Esophagus squamous epithelium (tissue), 4 donors: ENCODE data around the gene C1QTNF8.

ENCODE experiments used
- POLR2A ChIP-seq, 4 donors: fragments of 450-650 bp; IDR thresholded peaks; one replicate each; pipeline ENCODE4 v1.6.1; 2017; ENCODE audit warnings: antibody characterized with exemption in 4 of 4, mild to moderate bottlenecking in 4 of 4, moderate library complexity in 3 of 4
- TF ChIP-seq, protein P1 (sequence below), 6 experiments: fragments of 450-650 bp in 4 of 6; fragments of 200-600 bp in 2 of 6; sonication (generic) in 2 of 6; IDR thresholded peaks; one replicate each; pipeline ENCODE4 v1.5.1; 2016 to 2019; ENCODE audit warnings: antibody characterized with exemption in 6 of 6, mild to moderate bottlenecking in 4 of 6, moderate library complexity in 4 of 6

DNA sequence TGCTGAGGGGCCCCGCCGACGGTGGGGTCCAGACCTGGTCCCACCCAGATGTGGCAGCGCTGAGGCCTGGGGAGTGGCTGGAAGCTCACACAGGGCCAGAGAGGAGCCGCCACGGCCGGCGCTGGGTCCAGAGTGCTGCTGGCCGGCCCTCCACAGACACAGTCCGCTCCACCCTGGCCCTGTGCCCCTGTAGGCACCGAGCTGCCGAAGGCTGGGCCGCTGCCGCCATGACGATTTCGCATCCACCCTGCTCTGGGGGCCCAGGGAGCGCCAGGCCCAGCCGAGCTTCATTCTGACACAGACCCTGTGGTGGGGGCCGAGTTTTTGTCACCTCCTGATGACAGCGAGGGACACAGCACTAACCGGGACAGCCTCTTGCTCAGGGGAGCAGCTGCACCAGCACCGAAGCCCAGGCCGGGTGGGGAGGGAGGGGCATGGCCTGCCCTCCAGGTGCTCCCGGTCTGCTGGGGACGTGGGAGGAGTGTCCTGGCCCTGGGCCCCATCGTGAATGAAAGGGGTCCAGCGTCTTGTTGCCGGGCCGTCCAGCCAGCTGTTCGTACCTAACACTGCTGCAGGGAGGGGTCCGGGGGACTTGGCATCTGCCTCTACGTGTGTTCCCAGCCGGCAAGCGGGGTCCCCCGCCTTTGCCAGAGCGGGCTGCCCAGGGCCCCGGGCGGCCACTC is 50.6 kb downstream of the C1QTNF8 start:
- TF ChIP-seq, protein P1, sequence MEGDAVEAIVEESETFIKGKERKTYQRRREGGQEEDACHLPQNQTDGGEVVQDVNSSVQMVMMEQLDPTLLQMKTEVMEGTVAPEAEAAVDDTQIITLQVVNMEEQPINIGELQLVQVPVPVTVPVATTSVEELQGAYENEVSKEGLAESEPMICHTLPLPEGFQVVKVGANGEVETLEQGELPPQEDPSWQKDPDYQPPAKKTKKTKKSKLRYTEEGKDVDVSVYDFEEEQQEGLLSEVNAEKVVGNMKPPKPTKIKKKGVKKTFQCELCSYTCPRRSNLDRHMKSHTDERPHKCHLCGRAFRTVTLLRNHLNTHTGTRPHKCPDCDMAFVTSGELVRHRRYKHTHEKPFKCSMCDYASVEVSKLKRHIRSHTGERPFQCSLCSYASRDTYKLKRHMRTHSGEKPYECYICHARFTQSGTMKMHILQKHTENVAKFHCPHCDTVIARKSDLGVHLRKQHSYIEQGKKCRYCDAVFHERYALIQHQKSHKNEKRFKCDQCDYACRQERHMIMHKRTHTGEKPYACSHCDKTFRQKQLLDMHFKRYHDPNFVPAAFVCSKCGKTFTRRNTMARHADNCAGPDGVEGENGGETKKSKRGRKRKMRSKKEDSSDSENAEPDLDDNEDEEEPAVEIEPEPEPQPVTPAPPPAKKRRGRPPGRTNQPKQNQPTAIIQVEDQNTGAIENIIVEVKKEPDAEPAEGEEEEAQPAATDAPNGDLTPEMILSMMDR (IDR thresholded peaks at IDR 0.05), result no peak
- TF ChIP-seq POLR2A (IDR thresholded peaks at IDR 0.05), result no peak
